Activated T-cell treated with anti-CD3 and anti-CD28 coated beads for 48 hours (primary cell): ENCODE measurements around the gene MBD4.
"Not testable (repeated sequence)": the region's sequence is repeated elsewhere in the genome, so short reads cannot be mapped to it uniquely, and the experiment has no call there.

Experiments used
- DNase-seq: peaks from one replicate; pipeline ENCODE4 v3.0.0-alpha.2; 2020; ENCODE audit warnings: low read depth

Gene MBD4

DNA sequence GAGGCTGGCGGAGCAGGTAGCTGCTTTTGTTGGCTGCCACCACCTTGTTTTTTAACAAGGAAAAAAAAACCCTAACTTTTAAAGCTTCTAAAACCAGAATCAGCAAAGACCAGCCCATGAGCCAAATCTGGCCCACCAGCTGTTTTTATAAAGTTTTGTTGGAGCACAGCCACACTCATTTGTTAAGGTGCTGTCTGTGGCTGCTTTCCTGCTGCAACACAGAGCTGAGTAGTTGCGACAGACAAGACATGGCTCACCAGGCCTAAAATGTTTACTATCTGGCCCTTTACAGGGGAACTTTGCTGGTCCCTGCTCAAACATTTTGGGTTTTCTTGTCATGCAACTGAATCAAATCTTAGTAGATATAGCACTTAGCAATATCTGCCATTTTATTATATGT is 30.2 kb downstream of the MBD4 start:
- DNase-seq = no peak

DNA sequence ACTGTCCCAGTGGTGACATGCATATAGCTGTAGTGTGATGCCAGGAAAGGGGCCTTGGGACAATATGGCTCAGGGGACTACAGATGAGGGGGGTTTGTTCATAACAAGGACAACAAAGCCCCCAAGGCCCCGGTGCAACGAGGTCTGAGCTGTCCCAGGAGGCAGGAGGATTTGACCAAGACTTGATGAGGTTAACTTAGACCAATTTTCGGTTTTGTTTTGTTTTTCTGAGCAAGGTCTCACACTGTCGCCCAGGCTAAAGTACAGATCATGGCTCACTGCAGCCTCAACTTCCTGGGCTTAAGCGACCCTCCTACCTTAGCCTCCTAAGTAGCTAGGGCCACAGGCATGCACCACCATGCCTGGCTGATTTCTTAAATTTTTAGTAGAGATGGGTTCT is 35.1 kb downstream of the MBD4 start:
- DNase-seq = no peak

DNA sequence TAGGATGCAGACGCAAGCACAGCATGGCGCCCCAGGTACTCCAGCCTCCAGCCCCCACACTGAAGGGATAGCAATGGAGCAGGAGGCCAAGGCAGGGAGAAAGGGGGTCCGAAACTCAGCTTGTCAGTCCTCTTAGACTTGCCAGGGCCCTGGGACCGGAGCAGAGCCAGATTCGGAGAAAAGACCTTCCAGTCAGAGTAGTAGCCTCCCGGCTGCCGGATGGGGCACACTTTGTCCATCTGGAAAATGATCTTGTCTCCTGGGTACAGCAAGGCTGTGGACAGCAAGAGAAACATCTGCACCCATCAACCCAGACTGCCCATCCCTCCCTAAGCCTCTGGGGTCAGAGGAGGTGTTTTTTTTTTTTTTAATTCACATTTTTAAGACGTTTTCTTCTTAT is 35.6 kb downstream of the MBD4 start:
- no peak for DNase-seq

GRCh38 chr3:129403450-129403849 is 36.3 kb downstream of the MBD4 start:
- no peak for DNase-seq

GRCh38 chr3:129402616-129403015 is 37.1 kb downstream of the MBD4 start:
- no peak for DNase-seq

DNA sequence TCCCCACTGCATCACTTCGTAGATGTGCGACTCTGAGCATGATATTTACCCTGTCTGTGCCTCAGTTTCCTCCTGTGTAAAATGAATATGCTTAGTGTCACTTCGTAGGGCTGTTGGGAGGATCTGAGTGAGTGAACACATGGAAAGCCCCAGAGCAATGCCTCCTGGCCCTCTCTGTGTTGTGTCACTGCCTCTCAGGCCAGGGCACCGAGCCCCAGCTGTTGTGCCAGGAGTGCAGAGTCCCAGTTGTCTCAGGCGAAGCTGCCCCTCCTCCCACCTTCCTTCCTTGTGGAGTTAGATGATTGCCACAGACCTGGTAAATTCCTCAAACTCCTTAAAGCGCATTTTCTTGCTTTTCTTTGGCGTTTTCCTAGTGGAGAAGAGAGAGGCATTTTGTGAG is 37.5 kb downstream of the MBD4 start:
- DNase-seq = no peak

DNA sequence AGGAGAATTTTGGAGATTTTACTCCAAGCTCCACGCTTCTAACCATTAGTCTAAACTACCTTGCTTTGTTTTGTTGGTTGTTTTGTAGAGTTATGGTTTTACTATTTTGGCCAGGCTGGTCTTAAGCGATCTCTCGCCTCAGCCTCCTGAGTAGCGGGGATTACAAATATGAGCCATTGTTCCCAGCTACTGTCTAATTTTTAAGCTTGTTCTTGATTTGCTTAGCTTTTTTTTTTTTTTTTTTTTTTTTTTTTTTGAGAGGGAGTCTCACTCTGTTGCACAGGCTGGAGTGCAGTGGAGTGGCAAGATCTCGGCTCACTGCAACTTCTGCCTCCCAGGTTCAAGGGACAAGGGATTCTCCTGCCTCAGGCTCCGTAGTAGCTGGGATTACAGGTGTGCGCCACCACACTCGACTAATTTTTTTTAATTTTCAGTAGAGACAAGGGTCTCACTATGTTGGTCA is 39.8 kb downstream of the MBD4 start:
- no peak for DNase-seq

- DNase-seq = peak; percentile 54
These were observed 40.4 kb downstream of the MBD4 start for GRCh38 chr3:129399145-129399894.

DNA sequence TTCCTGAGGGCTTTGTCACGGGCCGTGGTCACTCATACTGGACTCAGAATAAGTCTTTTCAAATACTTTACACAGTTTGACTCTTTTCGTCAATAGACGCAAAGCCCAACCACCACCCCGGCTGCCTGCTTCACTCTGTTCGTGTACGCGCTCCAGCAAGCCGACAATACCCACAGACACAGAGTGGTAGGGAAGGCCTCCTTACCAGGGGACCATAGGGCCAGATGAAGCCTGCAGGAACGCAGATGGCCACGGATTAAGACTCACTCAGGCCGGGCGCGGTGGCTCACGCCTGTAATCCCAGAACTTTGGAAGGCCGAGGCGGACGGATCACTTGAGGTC is 41.0 kb downstream of the MBD4 start:
- DNase-seq = no peak

DNA sequence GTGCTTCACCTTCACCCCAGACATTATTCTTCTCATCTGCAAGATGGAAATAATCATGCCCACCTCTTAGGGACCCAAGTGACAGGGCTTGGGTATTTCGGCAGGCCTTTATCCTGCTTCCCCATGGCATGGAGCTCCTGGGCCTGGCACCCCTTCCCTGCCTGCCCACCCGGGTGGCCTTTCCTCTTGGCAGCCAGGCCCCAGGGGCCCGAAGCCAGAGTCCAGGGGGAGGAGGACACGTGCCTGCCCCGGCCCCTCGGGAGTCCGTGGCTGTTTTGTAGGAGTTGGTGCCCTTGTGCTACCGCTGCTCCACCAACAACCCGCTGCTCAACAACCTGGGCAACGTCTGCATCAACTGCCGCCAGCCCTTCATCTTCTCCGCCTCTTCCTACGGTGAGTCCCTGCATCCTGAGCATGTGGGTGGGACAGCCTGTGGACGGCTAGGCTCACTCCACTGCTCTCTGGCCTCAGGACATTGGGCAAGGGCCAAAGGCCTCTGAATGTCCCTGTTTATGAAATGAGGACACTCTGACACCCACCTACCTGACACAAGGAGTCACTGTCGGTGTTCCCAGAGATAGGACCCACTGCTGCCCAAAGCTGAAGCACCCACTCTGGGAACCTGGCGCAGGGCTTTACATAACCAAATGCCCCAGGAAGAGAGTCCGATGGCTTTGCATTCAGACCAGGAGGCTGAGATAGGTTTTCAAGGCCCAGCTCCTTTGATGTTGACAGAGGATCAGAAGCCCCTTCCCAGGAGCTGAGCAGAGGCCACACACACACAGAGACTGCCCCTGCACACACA is 45.8 kb downstream of the MBD4 start:
- DNase-seq = not testable (repeated sequence)

DNA sequence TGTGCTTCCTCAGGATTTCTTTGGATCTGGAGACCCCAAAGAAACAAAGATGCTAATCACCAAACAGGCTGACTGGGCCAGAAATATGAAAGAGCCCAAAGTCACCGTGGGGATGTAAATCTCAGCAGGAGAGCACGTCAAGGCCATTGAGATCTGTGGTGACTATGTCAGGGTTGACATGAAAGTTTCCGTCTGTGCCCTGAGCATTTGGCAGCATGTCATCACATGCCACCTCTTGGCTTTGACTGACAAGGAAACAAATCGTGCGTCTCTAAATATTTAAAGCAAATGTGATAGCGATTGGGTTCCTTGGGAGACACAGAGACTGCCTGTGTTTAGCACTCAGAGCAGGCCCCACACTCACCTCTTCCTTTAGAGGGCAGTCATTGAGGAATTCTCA is 46.5 kb downstream of the MBD4 start:
- no peak for DNase-seq

- not testable (repeated sequence) for DNase-seq
These were observed 47.5 kb downstream of the MBD4 start for GRCh38 chr3:129392106-129392887.

DNA sequence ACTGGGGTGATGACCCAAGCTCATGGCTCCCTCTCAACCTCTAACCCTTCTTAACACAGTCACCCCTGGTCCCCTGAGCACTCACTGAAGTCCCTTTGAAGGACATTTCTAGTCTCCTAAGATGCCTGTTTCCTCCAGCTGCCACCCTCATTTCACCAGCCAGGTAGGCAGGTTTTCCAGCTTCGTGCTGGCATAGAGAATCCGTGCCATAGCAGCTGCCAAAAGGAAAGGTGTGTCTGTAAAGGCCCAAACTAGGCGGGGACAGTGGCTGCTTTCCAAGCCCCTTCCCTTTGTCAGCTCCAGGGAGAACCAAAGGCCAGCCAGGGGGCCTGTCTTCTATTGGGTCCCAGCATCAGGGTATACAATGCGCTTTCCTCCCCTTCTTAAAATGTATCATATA is 48.2 kb downstream of the MBD4 start:
- DNase-seq = not testable (repeated sequence)

GRCh38 chr3:129389572-129389937 is 50.2 kb downstream of the MBD4 start:
- no peak for DNase-seq

- DNase-seq = not testable (repeated sequence)
These were observed 50.8 kb downstream of the MBD4 start for GRCh38 chr3:129388791-129389571.

DNA sequence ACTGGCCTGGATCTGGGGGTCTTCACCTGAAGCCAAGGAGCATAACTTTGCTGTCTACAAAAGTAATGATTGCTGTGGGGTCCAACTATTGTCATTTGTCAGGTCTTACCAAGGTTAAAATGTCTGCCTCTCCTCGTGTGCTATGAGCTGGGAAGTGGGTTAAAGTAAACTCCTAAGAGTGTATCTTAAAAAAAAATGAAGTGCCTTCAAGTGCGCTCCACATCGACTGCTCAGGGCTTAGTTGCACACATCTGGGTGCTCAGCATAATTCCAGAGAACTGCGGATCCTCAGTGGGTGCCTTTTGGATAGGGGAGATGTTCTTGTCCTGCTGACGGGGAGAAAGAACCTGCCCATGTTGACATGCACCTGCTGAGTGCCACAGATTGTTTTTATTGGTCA is 52.3 kb downstream of the MBD4 start:
- DNase-seq = no peak

DNA sequence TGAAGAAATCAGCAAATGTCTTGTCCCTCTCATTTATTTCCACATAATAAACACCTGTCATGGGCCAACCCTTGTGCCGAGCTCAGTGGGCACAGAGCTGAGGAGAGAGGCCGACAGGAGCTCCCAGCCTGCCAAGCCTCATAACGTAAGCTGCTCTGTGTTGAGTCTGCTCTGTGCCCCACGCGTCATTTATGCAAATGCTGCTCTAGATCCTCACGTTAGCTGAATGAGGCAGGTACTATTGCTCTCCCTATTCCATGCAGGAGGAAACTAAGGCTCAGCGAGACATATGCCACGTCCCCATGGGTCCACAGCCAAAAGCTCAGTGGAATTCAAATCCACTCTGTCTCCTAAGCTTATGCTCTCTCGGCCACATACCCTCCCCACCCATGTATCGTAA is 52.8 kb downstream of the MBD4 start:
- no peak for DNase-seq

DNA sequence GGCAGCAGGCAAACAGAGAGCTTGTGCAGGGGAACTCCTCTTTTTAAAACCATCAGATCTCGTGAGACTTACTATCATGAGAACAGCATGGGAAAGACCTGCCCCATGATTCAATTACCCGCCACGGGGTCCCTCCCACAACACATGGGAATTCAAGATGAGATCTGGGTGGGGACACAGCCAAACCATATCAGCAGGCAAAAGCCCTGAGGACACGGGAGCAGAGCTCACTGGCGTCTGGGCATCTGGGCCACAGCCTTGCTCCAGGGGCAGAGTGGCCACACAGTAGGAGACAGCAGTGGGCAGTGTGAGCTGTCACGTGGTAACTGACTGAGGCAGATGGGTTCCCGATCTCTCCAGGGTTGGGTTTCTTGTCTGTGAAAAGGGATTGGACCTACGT is 54.2 kb downstream of the MBD4 start:
- not testable (repeated sequence) for DNase-seq

DNA sequence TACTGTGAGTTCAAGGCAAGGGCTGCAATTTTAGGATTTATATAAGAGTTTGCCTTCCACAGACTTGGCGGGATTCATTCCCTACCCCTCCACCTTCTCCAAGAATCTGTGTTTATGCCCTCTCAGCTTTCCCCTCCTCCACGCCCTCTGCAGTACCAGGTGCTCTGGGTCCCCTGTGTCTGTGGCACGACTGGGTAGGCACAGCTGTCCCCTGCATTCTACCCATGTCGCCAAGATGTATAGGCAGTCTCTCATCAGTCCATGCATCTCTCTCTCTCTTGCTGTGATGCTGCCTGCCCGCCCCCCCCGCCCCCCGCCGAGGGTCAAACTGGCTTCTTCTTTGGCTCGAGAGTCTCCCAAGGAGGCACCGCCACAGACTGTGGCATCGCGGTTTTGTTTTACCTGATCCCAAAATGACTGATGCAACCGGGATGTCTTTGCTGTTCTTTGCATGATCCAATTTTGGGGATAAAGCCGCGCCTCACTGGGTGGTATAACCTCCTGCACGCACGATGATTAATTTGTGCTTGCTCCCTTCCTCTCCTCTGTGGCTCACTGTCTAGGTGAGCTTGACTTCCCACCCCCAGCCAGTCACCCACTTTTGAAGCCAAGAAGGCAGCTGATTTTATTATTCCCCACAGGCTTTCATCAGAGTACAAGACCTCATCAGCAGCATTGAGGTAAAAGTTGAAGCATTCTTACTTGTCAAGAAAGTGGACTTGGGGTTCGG is 55.0 kb downstream of the MBD4 start:
- DNase-seq = no peak

GRCh38 chr3:129384103-129384502 is 55.6 kb downstream of the MBD4 start:
- not testable (repeated sequence) for DNase-seq

- DNase-seq = peak; percentile 47
These were observed 56.4 kb downstream of the MBD4 start for GRCh38 chr3:129383292-129383860.
